Muscle of back (tissue), 11 donors: Measurements from ENCODE around the gene PDE4B. TPM values are rescaled to one million over a fixed set of nuclear protein-coding genes. Genes with fewer than 3 reads are reported as not detected.

Experiments
- DNase-seq, 3 donors: peaks; one replicate each; pipeline versions ENCODE4 v3.0.0 to v3.0.0-alpha.2; 2013
- polyA plus RNA-seq, 10 donors: library from polyadenylated mRNA; unstranded; fragments of 120-200 nt; gene quantifications; one replicate each; pipeline ENCODE4 v1.2.1, GENCODE V29; 2013; ENCODE audit not compliant: insufficient read length in 10 of 10

Gene PDE4B
- polyA plus RNA-seq, 10 donors: 13.9 to 26.6 (median 19.7) TPM

- no peak for DNase-seq
Observed at GRCh38 chr1:66282891-66283621, 490.4 kb downstream of the PDE4B start.

- DNase-seq: no peak
Observed at GRCh38 chr1:66283622-66284041, 490.9 kb downstream of the PDE4B start.

GRCh38 chr1:66284746-66285145 is 492.1 kb downstream of the PDE4B start:
- no peak for DNase-seq

GRCh38 chr1:66285618-66286270 is 493.0 kb downstream of the PDE4B start:
- DNase-seq: no peak

- no peak for DNase-seq
Observed at GRCh38 chr1:66286307-66286706, 493.6 kb downstream of the PDE4B start.

GRCh38 chr1:66288048-66288447 is 495.4 kb downstream of the PDE4B start:
- DNase-seq: no peak

- no peak for DNase-seq
Observed at GRCh38 chr1:66290761-66291530, 498.3 kb downstream of the PDE4B start.

GRCh38 chr1:66291531-66291864 is 498.8 kb downstream of the PDE4B start:
- no peak for DNase-seq

GRCh38 chr1:66292305-66292704 is 499.6 kb downstream of the PDE4B start:
- DNase-seq: no peak

- no peak for DNase-seq
Observed at GRCh38 chr1:66292944-66293343, 500.2 kb downstream of the PDE4B start.

GRCh38 chr1:66294707-66295370 is 502.1 kb downstream of the PDE4B start:
- peak in 2 of 3 donors; percentile 67 to 74 for DNase-seq

- DNase-seq: no peak
Observed at GRCh38 chr1:66295803-66296202, 503.1 kb downstream of the PDE4B start.

GRCh38 chr1:66296370-66296769 is 503.7 kb downstream of the PDE4B start:
- DNase-seq: no peak

GRCh38 chr1:66296951-66297350 is 504.3 kb downstream of the PDE4B start:
- no peak for DNase-seq

GRCh38 chr1:66298464-66298863 is 505.8 kb downstream of the PDE4B start:
- DNase-seq: peak in 1 of 3 donors; percentile 38

- DNase-seq: no peak
Observed at GRCh38 chr1:66300280-66300971, 507.7 kb downstream of the PDE4B start.

GRCh38 chr1:66300972-66301451 is 508.3 kb downstream of the PDE4B start:
- DNase-seq: no peak

GRCh38 chr1:66302184-66302742 is 509.6 kb downstream of the PDE4B start:
- no peak for DNase-seq

- DNase-seq: no peak
Observed at GRCh38 chr1:66302815-66303214, 510.1 kb downstream of the PDE4B start.

GRCh38 chr1:66303646-66304045 is 511.0 kb downstream of the PDE4B start:
- no peak for DNase-seq

GRCh38 chr1:66304128-66304527 is 511.4 kb downstream of the PDE4B start:
- DNase-seq: no peak
